Psoas muscle (tissue), 8 donors: Measurements from ENCODE around the gene NKX2-4. TPM values are rescaled to one million over a fixed set of nuclear protein-coding genes. Genes with fewer than 3 reads are reported as not detected.
"Not testable (repeated sequence)": the region's sequence is repeated elsewhere in the genome, so short reads cannot be mapped to it uniquely, and the experiment has no call there.

Source experiments
- ATAC-seq, 4 donors: fragments of 200-7000 bp; cut with Tn5 transposase; one replicate each; pipeline ENCODE4 v1.9.1; 2020; ENCODE audit warnings: moderate library complexity in 3 of 4, mild to moderate bottlenecking in 2 of 4
- DNase-seq, 2 donors: peaks; one replicate each; pipeline ENCODE4 v3.0.0-alpha.2; 2020
- H3K27ac ChIP-seq: fragments of 200-600 bp; one replicate; pipeline ENCODE4 v1.8.0; 2022
- H3K27me3 ChIP-seq, 3 donors: fragments of 200-600 bp in 1 of 3; one replicate each; pipeline versions ENCODE4 v1.6.1 to v1.8.0; 2013 to 2022; ENCODE audit warnings: low read length in 2 of 3, mild to moderate bottlenecking in 2 of 3, moderate library complexity in 1 of 3; ENCODE audit not compliant: insufficient read depth in 3 of 3
- H3K36me3 ChIP-seq, 2 donors: fragments of 200-600 bp in 1 of 2; one replicate each; pipeline versions ENCODE4 v1.6.1 to v1.8.0; 2013 to 2022; ENCODE audit warnings: low read depth in 1 of 2, mild to moderate bottlenecking in 1 of 2, moderate library complexity in 1 of 2; ENCODE audit not compliant: insufficient read depth in 1 of 2
- H3K4me1 ChIP-seq: fragments of 200-600 bp; one replicate; pipeline ENCODE4 v1.8.0; 2022
- H3K4me3 ChIP-seq: fragments of 200-600 bp; one replicate; pipeline ENCODE4 v1.8.0; 2022; ENCODE audit warnings: mild to moderate bottlenecking
- H3K9me3 ChIP-seq: fragments of 200-600 bp; one replicate; pipeline ENCODE4 v1.8.0; 2022
- CTCF ChIP-seq: fragments of 200-600 bp; IDR thresholded peaks from one replicate; pipeline ENCODE4 v1.8.0; 2022; ENCODE audit warnings: antibody characterized with exemption
- WGBS, 3 donors: extraction: QIAGEN DNeasy Blood & Tissue Kit; methylation state at CpG; one replicate each; pipeline versions ENCODE4 v1.1.6 to v1.1.7; 2013; 5-methylcytosine and 5-hydroxymethylcytosine counted together
- intact Hi-C, 2 donors: fragments of 100-400 bp; cut with DNase I; formaldehyde crosslinking; loops; one replicate each; pipeline versions ENCODE4 v1.11.0 to v1.14.2; 2022
- polyA plus RNA-seq, 3 donors: library from polyadenylated mRNA; stranded (reverse); fragments of 200-250 nt; gene quantifications; one replicate each; pipeline ENCODE4 v1.2.3, GENCODE V29; 2013
- total RNA-seq, 4 donors: library from RNA; stranded (reverse); fragmentation: NEBNext Ultra II Directional in 2 of 4; extraction: Animal tissue kit (Norgen Biotek cat#: 25700) in 2 of 4; gene quantifications; one replicate each; pipeline versions ENCODE4 v1.2.1 to v1.2.4, GENCODE V29; 2021 to 2023
- donor health status: healthy with polysubstance abuse.
- donor health status: DM: no; HTN: no; CAD: no; lungs with moderate emphysema.
- donor health status: Bipolar disorder and iron deficiency.
- donor health status: healthy.
- donor health status: DM: yes; HTN: yes; CAD: no.
- donor health status: DM: no; HTN: no; CAD: no.
- donor health status: DM: no; HTN: no; CAD: no.
- donor health status: DM: yes; HTN: yes; CAD: no.

The NKX2-4 gene
- total and polyA plus RNA-seq, 7 donors: not detected

- Histone ChIP-seq H3K4me3 (no peak overlapping the region), H3K27me3 (no peaks in the 10 kb centered on the region), H3K4me1 (no peaks in the 10 kb centered on the region), H3K36me3 (peaks cover 0 to 51% of the 10 kb centered on the region in 2 donors), H3K27ac (no peak overlapping the region), H3K9me3 (no peaks in the 10 kb centered on the region)
- ATAC-seq (no peak), DNase-seq (no peak)
- intact Hi-C loops: loop anchor here in 1 of 2 donors (10.0 kb wide), 1 partner anchor 136 kb away; no protein-coding TSS in a partner anchor
- 64 to 84% (median 70%) methylated on average over 1 of the region's 1 CpG for WGBS, 3 donors
- TF ChIP-seq CTCF: no peak
Measured at GRCh38 chr20:21371193-21371592, 26.1 kb downstream of the NKX2-4 start.

GRCh38 chr20:21368791-21369190 is 28.5 kb downstream of the NKX2-4 start:
- no peak overlapping the region for H3K27ac ChIP-seq
- H3K4me1 ChIP-seq: no peaks in the 10 kb centered on the region
- H3K4me3 ChIP-seq: no peak overlapping the region
- H3K9me3 ChIP-seq: no peaks in the 10 kb centered on the region
- WGBS, 3 donors: 39 to 94% (median 46%) methylated on average over 2 of the region's 2 CpGs
- ATAC-seq: no peak
- no peak for TF ChIP-seq CTCF
- no peaks in the 10 kb centered on the region for H3K27me3 ChIP-seq
- DNase-seq: no peak
- H3K36me3 ChIP-seq: peaks cover 2 to 70% of the 10 kb centered on the region in 2 donors
- intact Hi-C loops: no loop called here

GRCh38 chr20:21366273-21366672 is 31.1 kb downstream of the NKX2-4 start:
- peaks cover 7 to 88% of the 10 kb centered on the region in 2 donors for H3K36me3 ChIP-seq
- H3K27me3 ChIP-seq, H3K9me3 ChIP-seq, H3K4me1 ChIP-seq, intact Hi-C loops, H3K27ac ChIP-seq, H3K4me3 ChIP-seq, ATAC-seq, DNase-seq: not testable (repeated sequence)
- 88 to 97% (median 88%) methylated on average over 8 to 9 of the region's 9 CpGs for WGBS, 3 donors

- Histone ChIP-seq H3K9me3 (no peaks in the 10 kb centered on the region), H3K36me3 (peaks cover 7 to 86% of the 10 kb centered on the region in 2 donors), H3K4me3 (no peak overlapping the region), H3K4me1 (no peaks in the 10 kb centered on the region), H3K27ac (no peak overlapping the region), H3K27me3 (no peaks in the 10 kb centered on the region)
- DNase-seq (no peak), ATAC-seq (no peak)
- TF ChIP-seq CTCF: no peak
- intact Hi-C loops: loop anchor here in 1 of 2 donors (1.0 kb wide), 1 partner anchor 47 kb away; no protein-coding TSS in a partner anchor
- WGBS, 3 donors: 97 to 99% (median 99%) methylated on average over 3 of the region's 3 CpGs
Measured at GRCh38 chr20:21365771-21366170, 31.6 kb downstream of the NKX2-4 start.

GRCh38 chr20:21364413-21364812 is 32.9 kb downstream of the NKX2-4 start:
- ATAC-seq: no peak
- intact Hi-C loops: loop anchor here in 1 of 2 donors (5.0 kb wide), 1 partner anchor 42 kb away; no protein-coding TSS in a partner anchor

More at GRCh38 chr20:21364413-21364812, 32.9 kb downstream of the NKX2-4 start:
- H3K36me3 ChIP-seq: peaks cover 7 to 88% of the 10 kb centered on the region in 2 donors
- no peaks in the 10 kb centered on the region for H3K27me3 ChIP-seq
- DNase-seq: no peak
- H3K4me3 ChIP-seq: no peak overlapping the region
- TF ChIP-seq CTCF: no peak
- 95 to 96% (median 95%) methylated on average over 6 of the region's 6 CpGs for WGBS, 3 donors
- H3K9me3 ChIP-seq: no peaks in the 10 kb centered on the region
- no peaks in the 10 kb centered on the region for H3K4me1 ChIP-seq
- H3K27ac ChIP-seq: no peak overlapping the region
